Measurements from ENCODE around the gene SAA4.

DNA sequence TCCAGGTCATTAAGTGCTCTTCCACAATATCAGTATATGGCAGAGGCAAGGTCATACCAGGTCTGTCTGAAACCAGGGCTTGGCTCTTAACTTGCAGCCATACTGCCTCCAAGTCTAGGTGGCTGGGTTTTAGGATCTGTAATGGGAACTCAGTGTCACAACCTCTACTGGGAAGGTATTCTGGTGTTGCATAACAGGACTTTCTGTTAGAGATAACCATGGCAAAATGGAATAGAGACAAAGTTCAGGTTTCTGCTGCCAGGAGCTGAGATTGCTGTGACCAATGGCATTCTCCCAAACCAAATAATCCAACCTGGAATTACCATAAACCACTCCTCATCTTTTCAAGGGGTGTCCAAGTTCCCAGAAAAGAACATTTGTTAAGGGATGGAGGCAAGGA, 22.7 kb upstream of the SAA4 start:
- TF ChIP-seq EZH2 (IDR thresholded peaks at IDR 0.05; ENCODE audit: insufficient read depth, poor library complexity, severe bottlenecking) (no peak), EZH2phosphoT487 (IDR thresholded peaks at IDR 0.05; ENCODE audit: insufficient read depth, low read depth) (no peak)
